Vagina (tissue), 2 donors: ENCODE measurements around the gene MRGPRE. TPM values are rescaled to one million over a fixed set of nuclear protein-coding genes. Genes with fewer than 3 reads are reported as not detected.

Experiments used
- DNase-seq, 2 donors: peaks; one replicate each; pipeline ENCODE4 v3.0.0-alpha.2; 2017; ENCODE audit errors: extremely low spot score in 2 of 2
- H3K27ac ChIP-seq: fragments of 200-600 bp; sonication (generic); one replicate; pipeline ENCODE4 v1.5.1; 2019
- H3K27me3 ChIP-seq: fragments of 200-600 bp; sonication (generic); one replicate; pipeline ENCODE4 v1.5.1; 2019
- H3K36me3 ChIP-seq, 2 donors: fragments of 200-600 bp; sonication (generic); one replicate each; pipeline ENCODE4 v1.5.1; 2017 to 2019
- H3K4me1 ChIP-seq: fragments of 200-600 bp; sonication (generic); one replicate; pipeline ENCODE4 v1.5.1; 2019
- H3K4me3 ChIP-seq, 2 donors: fragments of 200-600 bp; sonication (generic); 1 replicate in 1 of 2; 2 replicates in 1 of 2; pipeline ENCODE4 v1.5.1; 2016 to 2019
- H3K9me3 ChIP-seq: fragments of 200-600 bp; sonication (generic); one replicate; pipeline ENCODE4 v1.5.1; 2019
- CTCF ChIP-seq, 3 experiments: fragments of 450-650 bp in 2 of 3; fragments of 200-600 bp in 1 of 3; sonication (generic) in 1 of 3; IDR thresholded peaks; one replicate each; pipeline ENCODE4 v1.5.1; 2017 to 2019; ENCODE audit warnings: antibody characterized with exemption in 3 of 3, mild to moderate bottlenecking in 2 of 3, moderate library complexity in 2 of 3
- POLR2A ChIP-seq, 2 donors: fragments of 450-650 bp; IDR thresholded peaks; one replicate each; pipeline ENCODE4 v1.6.1; 2017; ENCODE audit warnings: antibody characterized with exemption in 2 of 2, mild to moderate bottlenecking in 2 of 2, moderate library complexity in 2 of 2
- POLR2AphosphoS5 ChIP-seq, 2 donors: sonication (generic); formaldehyde crosslinking; IDR thresholded peaks; one replicate each; pipeline ENCODE4 v1.9.0; 2017; ENCODE audit warnings: antibody characterized with exemption in 2 of 2, mild to moderate bottlenecking in 2 of 2, low read depth in 1 of 2; ENCODE audit not compliant: insufficient read depth in 1 of 2
- intact Hi-C: fragments of 100-400 bp; cut with DNase I; formaldehyde crosslinking; loops from one replicate; pipeline ENCODE4 v1.15.1; 2023
- total RNA-seq: library from RNA; depleted of rRNA; stranded (reverse); fragments of >200 nt; gene quantifications from one replicate; pipeline ENCODE4 v1.2.3, GENCODE V29; 2016

The MRGPRE gene
- total RNA-seq, 1 donor from 2014 or later: not detected

GRCh38 chr11:3189196-3189843 is 42.9 kb downstream of the MRGPRE start:
- H3K36me3 ChIP-seq: no peaks in the 10 kb centered on the region
- H3K4me1 ChIP-seq: no peaks in the 10 kb centered on the region
- H3K27me3 ChIP-seq: no peaks in the 10 kb centered on the region
- no peak for DNase-seq
- TF ChIP-seq POLR2AphosphoS5 (IDR thresholded peaks at IDR 0.05; ENCODE audit: insufficient read depth in 1 of 2, low read depth in 1 of 2) (no peak), POLR2A (IDR thresholded peaks at IDR 0.05) (no peak), CTCF (IDR thresholded peaks at IDR 0.05) (no peak)
- intact Hi-C loops: no loop called here
- no peak overlapping the region for H3K27ac ChIP-seq
- H3K9me3 ChIP-seq: no peaks in the 10 kb centered on the region
- H3K4me3 ChIP-seq: no peak overlapping the region

GRCh38 chr11:3188496-3189195 is 43.6 kb downstream of the MRGPRE start:
- no peaks in the 10 kb centered on the region for H3K27me3 ChIP-seq
- TF ChIP-seq POLR2AphosphoS5 (IDR thresholded peaks at IDR 0.05; ENCODE audit: insufficient read depth in 1 of 2, low read depth in 1 of 2) (no peak), CTCF (IDR thresholded peaks at IDR 0.05) (no peak), POLR2A (IDR thresholded peaks at IDR 0.05) (no peak)
- no peak for DNase-seq
- H3K4me1 ChIP-seq: no peaks in the 10 kb centered on the region
- H3K27ac ChIP-seq: no peak overlapping the region
- H3K4me3 ChIP-seq: no peak overlapping the region
- intact Hi-C loops: no loop called here
- no peaks in the 10 kb centered on the region for H3K9me3 ChIP-seq
- no peaks in the 10 kb centered on the region for H3K36me3 ChIP-seq

GRCh38 chr11:3186166-3186953 is 45.9 kb downstream of the MRGPRE start:
- Histone ChIP-seq H3K4me3 (no peak overlapping the region), H3K9me3 (no peaks in the 10 kb centered on the region), H3K27ac (no peak overlapping the region), H3K36me3 (no peaks in the 10 kb centered on the region), H3K4me1 (no peaks in the 10 kb centered on the region), H3K27me3 (no peaks in the 10 kb centered on the region)
- TF ChIP-seq POLR2A (IDR thresholded peaks at IDR 0.05): no peak
- intact Hi-C loops: no loop called here
- DNase-seq: no peak

GRCh38 chr11:3184732-3185347 is 47.4 kb downstream of the MRGPRE start:
- no peak for DNase-seq
- no peak overlapping the region for H3K4me3 ChIP-seq
- no peaks in the 10 kb centered on the region for H3K9me3 ChIP-seq
- intact Hi-C loops: no loop called here
- H3K4me1 ChIP-seq: no peaks in the 10 kb centered on the region
- no peaks in the 10 kb centered on the region for H3K36me3 ChIP-seq
- no peaks in the 10 kb centered on the region for H3K27me3 ChIP-seq
- no peak for TF ChIP-seq POLR2AphosphoS5 (IDR thresholded peaks at IDR 0.05; ENCODE audit: insufficient read depth in 1 of 2, low read depth in 1 of 2)
- TF ChIP-seq CTCF (IDR thresholded peaks at IDR 0.05): no peak
- no peak for TF ChIP-seq POLR2A (IDR thresholded peaks at IDR 0.05)
- no peak overlapping the region for H3K27ac ChIP-seq

- TF ChIP-seq POLR2AphosphoS5 (IDR thresholded peaks at IDR 0.05; ENCODE audit: insufficient read depth in 1 of 2, low read depth in 1 of 2) (no peak), POLR2A (IDR thresholded peaks at IDR 0.05) (no peak), CTCF (IDR thresholded peaks at IDR 0.05) (no peak)
- Histone ChIP-seq H3K4me1 (no peaks in the 10 kb centered on the region), H3K27me3 (no peaks in the 10 kb centered on the region), H3K9me3 (no peaks in the 10 kb centered on the region), H3K27ac (no peak overlapping the region), H3K36me3 (no peaks in the 10 kb centered on the region), H3K4me3 (no peak overlapping the region)
- no peak for DNase-seq
- intact Hi-C loops: no loop called here
Observed at GRCh38 chr11:3183523-3183922, 48.7 kb downstream of the MRGPRE start.
